BJ (cell line): Measurements from ENCODE around the gene APOA1. TPM values are rescaled to one million over a fixed set of nuclear protein-coding genes. Genes with fewer than 3 reads are reported as not detected.

Experiments used
- CTCF ChIA-PET: fragments of 350-600 bp; formaldehyde crosslinking; extraction: SDS; loops from one replicate; lab custom pipeline; 2021; ENCODE audit warnings: antibody characterized with exemption, inconsistent platforms; lab: Yijun Ruan, JAX
- POLR2A ChIA-PET: fragments of 300-600 bp; sonication (Branson Sonifier 250); formaldehyde crosslinking; extraction: SDS; loops from one replicate; lab custom pipeline; 2021; ENCODE audit warnings: antibody characterized with exemption; lab: Charles Lee
- DNase-seq: peaks from one replicate; pipeline ENCODE4 v3.0.0-alpha.2; 2011; ENCODE audit warnings: low read depth
- H3K27me3 ChIP-seq: 2 replicates; pipeline ENCODE4 v1.6.0; 2011; ENCODE audit warnings: low read length; ENCODE audit not compliant: control insufficient read depth, insufficient read depth
- H3K36me3 ChIP-seq: 2 replicates; pipeline ENCODE4 v1.5.1; 2011; ENCODE audit warnings: low read length; ENCODE audit not compliant: control insufficient read depth, insufficient read depth
- H3K4me3 ChIP-seq: 2 replicates; pipeline ENCODE4 v1.5.1; 2011; ENCODE audit warnings: low read depth, mild to moderate bottlenecking, control low read depth, low read length
- polyA plus RNA-seq: library from polyadenylated mRNA; depleted of rRNA; stranded (reverse); fragments of >200 nt; gene quantifications from 2 replicates; pipeline ENCODE4 v1.2.3, GENCODE V29; 2011
- TF ChIP-seq, protein P1 (sequence below): IDR thresholded peaks from 2 replicates; pipeline ENCODE4 v1.5.1; 2011; ENCODE audit warnings: low read depth, mild to moderate bottlenecking, control low read depth, inconsistent platforms, low read length, moderate library complexity; ENCODE audit not compliant: insufficient read depth

APOA1 gene
- polyA plus RNA-seq, 1 experiment: not detected

DNA sequence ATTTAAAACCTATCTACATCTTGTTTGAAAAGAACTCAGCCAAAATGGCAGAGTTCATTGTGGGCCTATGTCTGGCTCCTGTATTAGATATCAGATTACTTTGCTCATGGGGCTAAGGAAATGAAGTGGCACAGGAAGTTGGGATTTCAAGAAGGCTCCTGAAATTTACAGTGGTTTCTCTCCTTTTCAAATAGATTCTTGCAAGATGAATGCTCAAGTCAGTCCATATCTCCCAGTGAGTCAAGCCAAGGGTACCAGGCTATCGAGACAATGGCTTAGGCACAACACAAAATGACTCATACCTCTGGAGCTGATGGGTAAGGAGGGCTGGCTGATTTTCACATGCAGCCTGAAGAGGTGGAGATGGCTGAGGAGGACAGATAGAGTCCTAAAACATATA is 24.1 kb upstream of the APOA1 start:
- Histone ChIP-seq H3K36me3 (peaks cover 9% of the 10 kb centered on the region), H3K27me3 (no peaks in the 10 kb centered on the region), H3K4me3 (no peak overlapping the region)
- no peak for DNase-seq
- ChIA-PET POLR2A (no interaction called here), CTCF (interaction anchor here (0.9 kb wide), 1 partner anchor 38 kb away, joined by 3 read pairs; no protein-coding TSS in a partner anchor)
- TF ChIP-seq, protein P1, sequence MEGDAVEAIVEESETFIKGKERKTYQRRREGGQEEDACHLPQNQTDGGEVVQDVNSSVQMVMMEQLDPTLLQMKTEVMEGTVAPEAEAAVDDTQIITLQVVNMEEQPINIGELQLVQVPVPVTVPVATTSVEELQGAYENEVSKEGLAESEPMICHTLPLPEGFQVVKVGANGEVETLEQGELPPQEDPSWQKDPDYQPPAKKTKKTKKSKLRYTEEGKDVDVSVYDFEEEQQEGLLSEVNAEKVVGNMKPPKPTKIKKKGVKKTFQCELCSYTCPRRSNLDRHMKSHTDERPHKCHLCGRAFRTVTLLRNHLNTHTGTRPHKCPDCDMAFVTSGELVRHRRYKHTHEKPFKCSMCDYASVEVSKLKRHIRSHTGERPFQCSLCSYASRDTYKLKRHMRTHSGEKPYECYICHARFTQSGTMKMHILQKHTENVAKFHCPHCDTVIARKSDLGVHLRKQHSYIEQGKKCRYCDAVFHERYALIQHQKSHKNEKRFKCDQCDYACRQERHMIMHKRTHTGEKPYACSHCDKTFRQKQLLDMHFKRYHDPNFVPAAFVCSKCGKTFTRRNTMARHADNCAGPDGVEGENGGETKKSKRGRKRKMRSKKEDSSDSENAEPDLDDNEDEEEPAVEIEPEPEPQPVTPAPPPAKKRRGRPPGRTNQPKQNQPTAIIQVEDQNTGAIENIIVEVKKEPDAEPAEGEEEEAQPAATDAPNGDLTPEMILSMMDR: no peak

DNA sequence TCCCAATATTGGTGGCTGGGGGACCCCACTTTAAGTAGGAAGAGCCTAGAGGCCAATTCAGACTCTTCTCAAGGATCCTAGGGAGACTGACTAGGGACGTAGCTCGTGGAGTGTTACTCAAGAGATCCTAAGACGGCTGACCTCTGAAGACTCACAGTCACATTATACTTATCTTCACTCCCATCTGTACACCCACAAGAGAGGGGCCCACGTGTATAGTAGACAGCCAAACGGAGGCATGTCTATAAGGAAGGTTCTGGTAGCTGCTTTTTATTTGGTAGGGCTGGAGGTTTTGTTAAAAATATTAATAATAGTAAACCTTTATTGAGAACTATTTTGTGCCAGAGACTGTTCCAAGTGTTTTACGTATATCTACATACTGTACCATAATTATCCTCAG is 22.9 kb upstream of the APOA1 start:
- ChIA-PET POLR2A (no interaction called here), CTCF (no interaction called here)
- no peak for DNase-seq
- peaks cover 9% of the 10 kb centered on the region for H3K36me3 ChIP-seq
- no peaks in the 10 kb centered on the region for H3K27me3 ChIP-seq
- no peak overlapping the region for H3K4me3 ChIP-seq
- TF ChIP-seq, protein P1: no peak

DNA sequence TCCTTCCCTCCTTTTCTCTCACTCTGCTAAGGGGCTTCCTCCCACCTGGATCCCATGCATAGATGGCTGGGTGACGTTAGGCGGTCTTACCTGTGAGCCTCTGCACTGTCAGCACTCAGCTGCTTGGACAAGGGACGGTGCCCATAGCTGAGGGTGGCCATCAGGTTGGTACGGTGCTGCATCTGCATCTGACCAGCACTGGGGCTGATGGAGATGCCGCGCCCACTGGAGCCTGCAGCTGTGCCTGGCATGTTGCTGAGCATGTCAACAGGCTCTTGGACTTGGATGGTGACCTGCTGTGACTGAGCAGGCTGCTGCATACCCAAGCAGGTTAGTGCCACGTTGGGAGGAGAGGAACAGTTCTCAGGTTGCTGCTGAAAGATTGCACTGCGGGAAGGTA is 21.8 kb upstream of the APOA1 start:
- H3K36me3 ChIP-seq: peaks cover 9% of the 10 kb centered on the region
- H3K4me3 ChIP-seq: no peak overlapping the region
- no peak for DNase-seq
- ChIA-PET POLR2A (no interaction called here), CTCF (no interaction called here)
- TF ChIP-seq, protein P1: no peak
- no peaks in the 10 kb centered on the region for H3K27me3 ChIP-seq

DNA sequence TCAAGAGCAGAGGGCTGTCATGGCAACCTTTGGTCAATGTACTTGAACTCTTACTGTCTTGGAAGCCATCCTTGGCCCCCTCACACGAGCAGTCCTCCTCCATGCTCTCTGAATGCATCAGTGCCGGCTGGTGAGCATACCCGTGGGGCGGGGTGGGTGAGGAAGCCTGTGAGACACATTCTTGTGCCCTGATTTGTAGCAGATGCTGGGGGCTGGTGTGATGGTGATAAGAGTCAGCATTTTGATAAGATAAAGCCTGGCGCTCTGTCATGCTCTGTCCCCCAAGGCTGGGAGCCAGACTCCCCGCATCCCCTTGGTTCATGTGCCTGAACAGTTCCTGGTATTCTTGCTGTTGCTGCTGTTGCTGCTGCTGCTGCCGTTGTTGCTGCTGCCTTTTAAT is 20.5 kb upstream of the APOA1 start:
- Histone ChIP-seq H3K36me3 (peaks cover 9% of the 10 kb centered on the region), H3K4me3 (no peak overlapping the region), H3K27me3 (no peaks in the 10 kb centered on the region)
- TF ChIP-seq, protein P1: no peak
- CTCF ChIA-PET: interaction anchor here (0.5 to 1.6 kb wide), 2 partner anchors 22 to 56 kb away, joined by 3 to 10 read pairs; no protein-coding TSS in a partner anchor
- DNase-seq: no peak
- POLR2A ChIA-PET: no interaction called here

DNA sequence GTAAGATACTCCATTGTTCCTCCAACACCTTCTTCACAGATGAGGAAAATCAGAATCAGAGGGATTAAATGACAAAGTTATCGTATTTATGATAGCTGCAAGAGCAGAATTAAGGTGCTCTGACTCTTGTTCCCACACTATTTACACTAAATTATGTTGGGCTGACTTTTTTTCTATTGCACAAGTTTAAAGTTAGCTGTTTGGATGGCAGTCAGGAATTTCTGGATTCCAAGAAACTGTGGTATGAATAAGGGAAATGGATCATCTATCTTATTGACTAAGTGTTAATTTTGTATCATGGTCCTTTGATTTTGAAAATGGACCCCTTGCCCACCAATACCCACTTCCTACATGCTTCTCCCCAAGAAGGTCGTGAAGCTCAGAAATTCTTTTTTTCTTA is 19.9 kb upstream of the APOA1 start:
- DNase-seq: no peak
- H3K4me3 ChIP-seq: no peak overlapping the region
- no peaks in the 10 kb centered on the region for H3K27me3 ChIP-seq
- ChIA-PET CTCF (interaction anchor here (0.7 to 1.6 kb wide), 3 partner anchors 21 to 66 kb away, joined by 3 to 10 read pairs (median 4); partner anchors contain the start of gene APOA5), POLR2A (no interaction called here)
- peaks cover 9% of the 10 kb centered on the region for H3K36me3 ChIP-seq
- TF ChIP-seq, protein P1: no peak
